Measurements from ENCODE around the gene SLC41A2.

DNA sequence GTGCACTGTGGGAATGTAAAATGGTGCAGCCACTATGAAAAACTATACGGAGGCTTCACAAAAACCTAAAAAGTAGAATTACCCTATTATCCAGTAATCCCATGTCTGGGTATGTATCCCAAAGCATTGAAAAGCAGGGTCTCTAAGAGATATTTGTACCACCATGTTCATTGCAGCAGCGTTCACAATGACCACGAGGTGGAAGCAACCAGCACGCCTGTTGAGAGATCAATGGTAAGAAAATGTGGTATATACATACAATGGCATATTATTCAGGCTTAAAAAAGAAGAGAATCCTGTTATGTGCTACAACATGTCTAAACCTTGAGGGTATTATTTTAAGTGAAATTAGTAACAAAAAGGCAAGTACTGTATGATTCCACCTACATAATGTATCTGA, 27.1 kb upstream of the SLC41A2 start:
- TF ChIP-seq FOXA1 (IDR thresholded peaks at IDR 0.05) (no peak), FOXA1 (CRISPR knock-in tag; IDR thresholded peaks at IDR 0.05) (no peak), CEBPB (IDR thresholded peaks at IDR 0.05; ENCODE audit: borderline replicate concordance, low read depth, low read length) (no peak), POLR2A (IDR thresholded peaks at IDR 0.05; ENCODE audit: insufficient read depth in 1 of 2, low read depth in 2 of 2, low read length in 2 of 2) (no peak), CBX5 (CRISPR knock-in tag; IDR thresholded peaks at IDR 0.05; ENCODE audit: borderline replicate concordance) (no peak), REST (IDR thresholded peaks at IDR 0.05; ENCODE audit: borderline replicate concordance in 1 of 2, low read depth in 1 of 2, low read length in 2 of 2) (no peak), CBFB (CRISPR knock-in tag; IDR thresholded peaks at IDR 0.05) (no peak)
- TF ChIP-seq, protein P1, sequence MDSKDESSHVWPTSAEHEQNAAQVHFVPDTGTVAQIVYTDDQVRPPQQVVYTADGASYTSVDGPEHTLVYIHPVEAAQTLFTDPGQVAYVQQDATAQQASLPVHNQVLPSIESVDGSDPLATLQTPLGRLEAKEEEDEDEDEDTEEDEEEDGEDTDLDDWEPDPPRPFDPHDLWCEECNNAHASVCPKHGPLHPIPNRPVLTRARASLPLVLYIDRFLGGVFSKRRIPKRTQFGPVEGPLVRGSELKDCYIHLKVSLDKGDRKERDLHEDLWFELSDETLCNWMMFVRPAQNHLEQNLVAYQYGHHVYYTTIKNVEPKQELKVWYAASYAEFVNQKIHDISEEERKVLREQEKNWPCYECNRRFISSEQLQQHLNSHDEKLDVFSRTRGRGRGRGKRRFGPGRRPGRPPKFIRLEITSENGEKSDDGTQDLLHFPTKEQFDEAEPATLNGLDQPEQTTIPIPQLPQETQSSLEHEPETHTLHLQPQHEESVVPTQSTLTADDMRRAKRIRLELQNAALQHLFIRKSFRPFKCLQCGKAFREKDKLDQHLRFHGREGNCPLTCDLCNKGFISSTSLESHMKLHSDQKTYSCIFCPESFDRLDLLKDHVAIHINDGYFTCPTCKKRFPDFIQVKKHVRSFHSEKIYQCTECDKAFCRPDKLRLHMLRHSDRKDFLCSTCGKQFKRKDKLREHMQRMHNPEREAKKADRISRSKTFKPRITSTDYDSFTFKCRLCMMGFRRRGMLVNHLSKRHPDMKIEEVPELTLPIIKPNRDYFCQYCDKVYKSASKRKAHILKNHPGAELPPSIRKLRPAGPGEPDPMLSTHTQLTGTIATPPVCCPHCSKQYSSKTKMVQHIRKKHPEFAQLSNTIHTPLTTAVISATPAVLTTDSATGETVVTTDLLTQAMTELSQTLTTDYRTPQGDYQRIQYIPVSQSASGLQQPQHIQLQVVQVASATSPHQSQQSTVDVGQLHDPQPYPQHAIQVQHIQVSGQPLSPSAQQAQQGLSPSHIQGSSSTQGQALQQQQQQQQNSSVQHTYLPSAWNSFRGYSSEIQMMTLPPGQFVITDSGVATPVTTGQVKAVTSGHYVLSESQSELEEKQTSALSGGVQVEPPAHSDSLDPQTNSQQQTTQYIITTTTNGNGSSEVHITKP (CRISPR knock-in tag; IDR thresholded peaks at IDR 0.05; ENCODE audit: low read depth): no peak
- TF ChIP-seq, protein P2, sequence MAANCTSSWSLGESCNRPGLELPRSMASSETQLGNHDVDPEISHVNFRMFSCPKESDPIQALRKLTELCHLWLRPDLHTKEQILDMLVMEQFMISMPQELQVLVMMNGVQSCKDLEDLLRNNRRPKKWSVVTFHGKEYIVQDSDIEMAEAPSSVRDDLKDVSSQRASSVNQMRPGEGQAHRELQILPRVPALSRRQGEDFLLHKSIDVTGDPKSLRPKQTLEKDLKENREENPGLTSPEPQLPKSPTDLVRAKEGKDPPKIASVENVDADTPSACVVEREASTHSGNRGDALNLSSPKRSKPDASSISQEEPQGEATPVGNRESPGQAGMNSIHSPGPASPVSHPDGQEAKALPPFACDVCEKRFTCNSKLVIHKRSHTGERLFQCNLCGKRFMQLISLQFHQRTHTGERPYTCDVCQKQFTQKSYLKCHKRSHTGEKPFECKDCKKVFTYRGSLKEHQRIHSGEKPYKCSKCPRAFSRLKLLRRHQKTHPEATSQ (CRISPR knock-in tag; IDR thresholded peaks at IDR 0.05; ENCODE audit: borderline replicate concordance): no peak
- TF ChIP-seq, protein P3, sequence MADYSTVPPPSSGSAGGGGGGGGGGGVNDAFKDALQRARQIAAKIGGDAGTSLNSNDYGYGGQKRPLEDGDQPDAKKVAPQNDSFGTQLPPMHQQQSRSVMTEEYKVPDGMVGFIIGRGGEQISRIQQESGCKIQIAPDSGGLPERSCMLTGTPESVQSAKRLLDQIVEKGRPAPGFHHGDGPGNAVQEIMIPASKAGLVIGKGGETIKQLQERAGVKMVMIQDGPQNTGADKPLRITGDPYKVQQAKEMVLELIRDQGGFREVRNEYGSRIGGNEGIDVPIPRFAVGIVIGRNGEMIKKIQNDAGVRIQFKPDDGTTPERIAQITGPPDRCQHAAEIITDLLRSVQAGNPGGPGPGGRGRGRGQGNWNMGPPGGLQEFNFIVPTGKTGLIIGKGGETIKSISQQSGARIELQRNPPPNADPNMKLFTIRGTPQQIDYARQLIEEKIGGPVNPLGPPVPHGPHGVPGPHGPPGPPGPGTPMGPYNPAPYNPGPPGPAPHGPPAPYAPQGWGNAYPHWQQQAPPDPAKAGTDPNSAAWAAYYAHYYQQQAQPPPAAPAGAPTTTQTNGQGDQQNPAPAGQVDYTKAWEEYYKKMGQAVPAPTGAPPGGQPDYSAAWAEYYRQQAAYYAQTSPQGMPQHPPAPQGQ (CRISPR knock-in tag; IDR thresholded peaks at IDR 0.05; ENCODE audit: borderline replicate concordance): no peak
- TF ChIP-seq, protein P4, sequence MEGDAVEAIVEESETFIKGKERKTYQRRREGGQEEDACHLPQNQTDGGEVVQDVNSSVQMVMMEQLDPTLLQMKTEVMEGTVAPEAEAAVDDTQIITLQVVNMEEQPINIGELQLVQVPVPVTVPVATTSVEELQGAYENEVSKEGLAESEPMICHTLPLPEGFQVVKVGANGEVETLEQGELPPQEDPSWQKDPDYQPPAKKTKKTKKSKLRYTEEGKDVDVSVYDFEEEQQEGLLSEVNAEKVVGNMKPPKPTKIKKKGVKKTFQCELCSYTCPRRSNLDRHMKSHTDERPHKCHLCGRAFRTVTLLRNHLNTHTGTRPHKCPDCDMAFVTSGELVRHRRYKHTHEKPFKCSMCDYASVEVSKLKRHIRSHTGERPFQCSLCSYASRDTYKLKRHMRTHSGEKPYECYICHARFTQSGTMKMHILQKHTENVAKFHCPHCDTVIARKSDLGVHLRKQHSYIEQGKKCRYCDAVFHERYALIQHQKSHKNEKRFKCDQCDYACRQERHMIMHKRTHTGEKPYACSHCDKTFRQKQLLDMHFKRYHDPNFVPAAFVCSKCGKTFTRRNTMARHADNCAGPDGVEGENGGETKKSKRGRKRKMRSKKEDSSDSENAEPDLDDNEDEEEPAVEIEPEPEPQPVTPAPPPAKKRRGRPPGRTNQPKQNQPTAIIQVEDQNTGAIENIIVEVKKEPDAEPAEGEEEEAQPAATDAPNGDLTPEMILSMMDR (CRISPR knock-in tag; IDR thresholded peaks at IDR 0.05): peak; percentile 59

Measured in HepG2 (cell line).